ENCODE measurements around the gene C11orf87. TPM values are rescaled to one million over a fixed set of nuclear protein-coding genes. Genes with fewer than 3 reads are reported as not detected.

C11orf87 gene
- not detected in 2 replicates for total RNA-seq (2014; rRNA removed; shearing (Covaris generic))

DNA sequence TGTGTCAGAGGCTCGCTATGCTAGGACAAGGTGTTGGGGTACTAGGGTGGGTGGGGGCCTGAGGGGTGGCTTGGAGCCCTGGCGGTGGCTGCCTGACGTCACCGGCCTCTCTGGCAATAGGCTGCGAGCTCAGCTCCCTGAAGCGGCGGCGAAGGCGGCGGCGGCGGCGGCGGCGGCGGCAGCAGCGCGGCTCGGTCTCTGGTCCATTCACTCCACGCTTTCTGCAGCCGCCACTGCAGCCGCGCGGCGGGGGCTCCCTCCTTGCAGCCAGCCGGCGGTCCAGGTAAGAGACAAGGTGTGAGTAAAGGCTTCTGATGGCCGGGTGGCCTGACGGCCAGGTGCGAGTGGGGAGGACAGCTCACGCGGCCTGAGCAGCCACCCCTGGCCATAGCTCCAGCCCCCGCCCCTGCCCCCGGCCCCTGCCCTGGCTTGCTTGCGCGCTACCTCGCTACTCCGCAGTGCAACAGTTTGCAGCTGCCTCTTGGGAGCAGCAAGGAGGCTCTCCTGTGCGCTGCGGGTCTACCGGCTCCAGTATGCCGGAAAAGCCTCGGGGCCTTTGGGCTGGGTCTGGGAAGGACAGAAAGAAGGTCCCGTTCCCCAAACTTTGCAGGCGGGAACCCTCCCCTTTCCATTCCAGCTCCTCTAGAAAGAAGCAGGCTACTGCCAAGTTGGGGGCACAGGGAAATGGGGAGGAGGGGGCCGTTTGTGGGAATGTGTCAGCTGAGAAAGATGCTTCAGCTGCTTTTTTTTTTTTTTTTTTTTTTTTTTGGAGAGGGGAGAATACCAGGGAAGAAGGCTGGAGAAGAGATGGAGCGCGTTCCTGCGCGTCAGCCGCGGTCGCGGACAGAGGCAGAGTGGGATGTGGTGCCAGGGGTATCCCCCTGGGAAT, at the start of gene C11orf87:
Gene C11orf87 (plus strand): TSS at position 210 of the 889 bp plus-strand sequence. CDS start 1,444 bp downstream, outside the sequence.
- no peak for DNase-seq
- Histone ChIP-seq H3K27ac (no peak within 1 kb of the TSS), H3K36me3 (no peaks in the 10 kb centered on the region), H3K4me3 (no peak within 1 kb of the TSS), H3K27me3 (no peaks in the 10 kb centered on the region), H3K4me1 (no peaks in the 10 kb centered on the region), H3K9me3 (replicated peaks) (no peaks in the 10 kb centered on the region)

DNA sequence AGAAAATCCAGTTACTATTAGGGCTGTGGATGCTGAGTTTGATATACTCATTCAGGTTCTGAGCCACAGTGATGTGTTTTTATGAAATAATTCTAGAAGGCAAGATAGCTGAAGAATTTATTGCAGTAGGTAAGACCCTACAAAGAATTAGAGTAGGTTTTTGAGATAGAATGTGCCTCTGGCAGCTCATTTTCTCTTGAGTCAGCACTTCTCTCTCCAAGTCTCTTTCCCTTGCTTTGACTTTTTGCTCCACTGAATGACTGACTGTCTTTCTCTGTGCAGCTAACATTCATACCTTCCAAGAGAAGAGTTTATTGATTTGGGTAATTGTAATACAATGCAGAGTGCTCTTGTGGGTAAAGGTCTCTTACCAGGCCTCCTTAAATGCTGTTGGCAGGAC, 48.0 kb upstream of the C11orf87 start:
- Histone ChIP-seq H3K9me3 (replicated peaks) (no peaks in the 10 kb centered on the region), H3K4me1 (no peaks in the 10 kb centered on the region), H3K4me3 (no peak overlapping the region)

DNA sequence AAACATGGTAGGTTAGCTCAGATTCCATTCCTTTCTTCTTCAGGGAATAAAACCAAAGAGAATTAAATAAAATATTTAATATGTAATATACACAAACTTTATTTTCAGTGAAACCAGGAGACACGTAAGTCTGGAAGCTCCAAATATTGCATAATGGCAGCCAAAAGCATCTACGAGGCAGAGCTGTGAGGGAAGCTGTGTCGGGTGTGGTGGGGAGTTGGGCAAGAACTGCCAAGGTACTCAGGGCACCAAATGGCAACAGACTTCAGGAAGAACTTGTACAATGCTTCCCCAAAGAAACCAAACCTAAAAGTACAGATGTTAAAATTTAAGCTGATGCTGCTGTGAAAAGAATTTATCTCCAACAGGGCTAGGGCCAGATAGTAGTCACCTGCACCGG, 47.5 kb upstream of the C11orf87 start:
- no peak for DNase-seq

More for the DNA sequence above, 48.0 kb upstream of the C11orf87 start:
- DNase-seq: no peak
- no peak overlapping the region for H3K27ac ChIP-seq
- no peaks in the 10 kb centered on the region for H3K36me3 ChIP-seq
- no peaks in the 10 kb centered on the region for H3K27me3 ChIP-seq

DNA sequence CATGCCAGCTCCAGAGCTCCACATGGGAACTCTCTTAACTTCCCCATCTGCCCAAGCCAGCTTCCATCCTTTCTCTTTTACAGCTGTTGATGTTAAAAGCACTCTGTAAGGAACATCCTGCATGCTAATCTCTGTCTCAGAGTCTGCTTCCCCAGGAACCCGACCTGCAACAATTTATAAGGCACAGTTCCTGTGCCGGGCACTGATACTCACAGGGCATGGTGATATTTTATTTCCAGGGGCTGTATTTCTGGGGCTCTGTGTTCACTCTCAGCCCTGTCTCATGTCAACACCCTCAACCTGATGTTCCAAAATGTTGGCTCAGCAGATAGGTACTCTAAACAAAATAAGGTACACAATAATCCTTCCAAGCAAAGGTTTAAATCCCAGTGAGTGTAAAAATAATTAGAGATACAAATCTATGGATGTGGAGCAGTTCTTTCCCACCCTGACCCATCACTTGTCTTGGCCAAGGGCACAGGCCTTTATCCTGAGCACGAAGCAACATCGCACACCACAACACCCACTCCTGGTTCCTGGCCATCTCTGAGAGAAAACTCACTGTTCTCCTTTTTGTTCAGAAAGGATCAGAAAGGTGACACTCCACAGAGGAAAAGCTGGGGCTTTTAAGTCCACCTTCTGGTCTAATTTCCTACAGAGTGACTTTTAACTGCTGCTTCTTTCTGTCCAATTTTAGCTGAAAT, 44.8 kb upstream of the C11orf87 start:
- H3K4me3 ChIP-seq: no peak overlapping the region
- H3K9me3 ChIP-seq (replicated peaks): no peaks in the 10 kb centered on the region
- no peaks in the 10 kb centered on the region for H3K36me3 ChIP-seq
- DNase-seq: no peak
- H3K27me3 ChIP-seq: no peaks in the 10 kb centered on the region
- H3K4me1 ChIP-seq: no peaks in the 10 kb centered on the region
- H3K27ac ChIP-seq: no peak overlapping the region

More for the DNA sequence above, 47.5 kb upstream of the C11orf87 start:
- Histone ChIP-seq H3K27me3 (no peaks in the 10 kb centered on the region), H3K4me3 (no peak overlapping the region), H3K27ac (no peak overlapping the region), H3K36me3 (no peaks in the 10 kb centered on the region), H3K4me1 (no peaks in the 10 kb centered on the region), H3K9me3 (replicated peaks) (no peaks in the 10 kb centered on the region)

DNA sequence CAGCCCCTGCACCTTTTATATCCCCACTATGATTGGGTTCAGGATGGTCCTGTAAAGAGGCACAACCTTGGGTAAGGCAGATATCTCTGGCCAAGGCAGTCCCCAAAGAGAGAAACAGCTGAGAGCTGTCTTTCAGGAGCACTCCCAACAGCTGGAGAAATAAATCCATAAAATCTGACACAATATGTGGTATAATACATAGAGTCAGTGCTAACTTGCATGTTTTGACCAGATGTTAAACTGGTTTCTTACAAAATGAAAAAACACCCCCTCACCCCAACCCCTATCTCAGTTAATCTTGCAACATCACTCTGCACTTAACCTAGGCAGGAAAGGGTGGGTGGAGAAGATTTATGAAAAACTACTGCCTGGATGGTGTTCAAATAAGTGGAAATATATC, 44.0 kb upstream of the C11orf87 start:
- H3K9me3 ChIP-seq (replicated peaks): no peaks in the 10 kb centered on the region
- H3K4me1 ChIP-seq: no peaks in the 10 kb centered on the region
- no peak for DNase-seq
- no peak overlapping the region for H3K27ac ChIP-seq
- H3K4me3 ChIP-seq: no peak overlapping the region
- no peaks in the 10 kb centered on the region for H3K27me3 ChIP-seq
- no peaks in the 10 kb centered on the region for H3K36me3 ChIP-seq

DNA sequence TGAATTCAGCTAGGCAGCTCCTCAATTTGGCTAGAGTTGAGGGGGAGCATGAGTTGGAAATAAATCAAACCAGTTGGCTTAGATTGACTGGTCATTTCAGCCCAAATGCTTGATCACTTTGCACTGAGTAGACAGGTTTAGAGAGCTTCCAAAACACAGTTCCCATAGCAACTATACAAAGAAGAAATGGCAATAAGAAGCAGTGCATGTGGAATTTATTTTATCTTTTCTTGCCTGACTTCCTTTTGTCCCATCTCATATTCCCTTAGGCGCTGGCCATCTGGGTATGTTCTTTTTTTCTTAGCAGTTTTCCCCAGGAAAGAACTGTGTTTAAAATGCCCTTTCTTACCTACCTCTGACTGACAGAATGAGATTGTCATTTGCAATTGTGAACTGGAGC, 38.7 kb upstream of the C11orf87 start:
- no peak for DNase-seq
- no peak overlapping the region for H3K27ac ChIP-seq
- no peak overlapping the region for H3K4me3 ChIP-seq
- no peaks in the 10 kb centered on the region for H3K36me3 ChIP-seq
- no peaks in the 10 kb centered on the region for H3K27me3 ChIP-seq
- no peaks in the 10 kb centered on the region for H3K4me1 ChIP-seq
- no peaks in the 10 kb centered on the region for H3K9me3 ChIP-seq (replicated peaks)

DNA sequence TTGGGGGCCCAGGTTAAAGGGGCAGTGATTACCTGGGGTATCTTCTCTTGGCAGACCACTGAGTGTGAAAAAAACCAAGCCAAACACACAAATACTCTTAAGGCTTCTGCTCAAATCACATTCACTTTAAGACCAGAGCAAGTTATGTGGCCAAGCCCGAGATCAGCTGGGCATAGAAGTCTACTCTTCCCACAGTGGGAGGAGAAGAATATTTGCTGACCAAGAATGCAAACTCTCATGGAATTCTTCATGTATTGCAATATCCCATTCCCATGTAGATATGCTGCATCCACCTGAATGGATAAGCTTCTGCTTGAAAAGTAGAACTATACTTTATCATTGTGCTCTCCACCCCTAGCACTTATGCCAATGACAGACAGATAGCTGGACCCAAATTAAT, 37.1 kb upstream of the C11orf87 start:
- H3K27ac ChIP-seq: no peak overlapping the region
- H3K4me1 ChIP-seq: no peaks in the 10 kb centered on the region
- H3K27me3 ChIP-seq: no peaks in the 10 kb centered on the region
- no peak overlapping the region for H3K4me3 ChIP-seq
- no peaks in the 10 kb centered on the region for H3K9me3 ChIP-seq (replicated peaks)
- no peak for DNase-seq
- H3K36me3 ChIP-seq: no peaks in the 10 kb centered on the region

DNA sequence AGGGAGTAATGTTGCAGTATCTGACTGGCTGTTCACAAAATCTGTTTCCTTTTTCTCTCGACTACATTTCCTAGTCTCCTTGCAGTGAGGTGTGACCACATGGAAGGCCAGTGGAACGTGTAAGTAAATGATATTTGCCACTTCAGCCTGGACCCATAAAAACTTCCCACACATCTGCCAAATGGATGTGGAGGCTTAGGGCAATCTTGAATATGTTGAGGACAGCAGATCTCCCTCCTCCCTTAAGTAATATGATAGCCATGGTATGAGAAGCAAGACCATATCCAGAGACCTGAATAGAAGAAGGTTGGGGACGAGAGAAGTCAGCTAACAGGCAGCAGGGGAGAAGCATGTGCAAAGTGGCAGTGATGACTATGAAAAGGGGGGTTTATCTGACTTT, 33.0 kb upstream of the C11orf87 start:
- Histone ChIP-seq H3K27ac (no peak overlapping the region), H3K4me3 (no peak overlapping the region), H3K4me1 (no peaks in the 10 kb centered on the region), H3K27me3 (no peaks in the 10 kb centered on the region), H3K36me3 (no peaks in the 10 kb centered on the region), H3K9me3 (replicated peaks) (no peaks in the 10 kb centered on the region)
- DNase-seq: no peak

DNA sequence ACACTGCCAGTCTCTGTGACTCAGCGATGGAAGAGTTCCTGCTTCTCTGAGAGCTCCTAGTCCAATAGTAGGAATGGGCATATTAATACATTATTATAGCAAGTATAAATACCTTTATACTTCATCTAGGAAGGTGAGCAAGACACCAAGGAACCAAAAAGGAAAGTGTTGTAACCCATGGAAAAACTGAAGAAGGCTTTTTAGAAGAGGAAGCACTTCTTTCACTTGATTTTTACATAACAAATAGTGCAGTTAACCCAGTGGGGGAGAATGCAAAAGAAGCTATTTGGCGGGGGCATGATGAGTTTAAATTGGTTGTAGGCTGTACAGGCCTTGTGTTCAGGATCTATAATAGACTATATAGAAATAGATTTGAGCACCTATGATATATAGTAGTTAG, 31.2 kb upstream of the C11orf87 start:
- no peak for DNase-seq
- Histone ChIP-seq H3K4me3 (no peak overlapping the region), H3K4me1 (no peaks in the 10 kb centered on the region), H3K27ac (no peak overlapping the region), H3K36me3 (no peaks in the 10 kb centered on the region), H3K27me3 (no peaks in the 10 kb centered on the region), H3K9me3 (replicated peaks) (no peaks in the 10 kb centered on the region)

DNA sequence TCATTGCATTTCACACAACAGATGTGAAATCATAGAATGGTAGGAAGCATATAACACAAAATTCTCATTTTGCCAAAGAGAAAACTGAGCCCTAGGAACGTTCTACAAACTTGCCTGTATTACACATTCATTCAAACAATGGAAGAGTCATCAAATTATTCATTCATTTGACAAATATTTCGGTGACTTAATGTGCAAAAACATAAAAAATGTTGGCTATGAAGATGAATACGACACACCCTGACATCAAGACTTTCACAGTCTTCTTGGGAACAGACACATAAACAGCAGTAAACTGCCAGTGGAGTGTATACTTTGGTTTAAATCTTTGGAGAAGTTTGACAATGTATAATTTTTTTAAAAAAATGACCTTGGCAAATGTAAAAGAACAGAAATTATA, 20.4 kb upstream of the C11orf87 start:
- Histone ChIP-seq H3K27me3 (no peaks in the 10 kb centered on the region), H3K4me3 (no peak overlapping the region), H3K36me3 (no peaks in the 10 kb centered on the region), H3K9me3 (replicated peaks) (no peaks in the 10 kb centered on the region), H3K4me1 (no peaks in the 10 kb centered on the region), H3K27ac (no peak overlapping the region)
- DNase-seq: no peak

DNA sequence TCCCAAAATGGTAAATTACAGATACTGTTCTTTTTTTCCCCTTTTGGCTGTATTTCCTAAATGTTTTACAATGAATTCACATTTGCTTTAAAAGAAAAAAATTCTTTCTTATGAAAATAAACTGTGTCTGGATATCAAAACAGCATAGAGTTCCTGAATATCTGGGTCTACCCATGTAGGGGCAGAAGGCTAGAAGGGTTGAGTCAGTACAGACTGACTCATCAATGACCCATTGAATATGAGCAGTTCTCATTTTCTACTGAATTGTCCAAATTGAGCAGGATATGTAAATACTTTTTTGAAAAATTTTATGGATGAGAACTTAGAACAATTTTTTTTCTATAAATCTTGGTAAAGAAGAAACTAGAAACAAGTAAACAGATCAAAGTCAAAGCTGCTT, 16.3 kb upstream of the C11orf87 start:
- no peak for DNase-seq
- no peaks in the 10 kb centered on the region for H3K36me3 ChIP-seq
- no peaks in the 10 kb centered on the region for H3K27me3 ChIP-seq
- H3K4me3 ChIP-seq: no peak overlapping the region
- H3K27ac ChIP-seq: no peak overlapping the region
- H3K9me3 ChIP-seq (replicated peaks): no peaks in the 10 kb centered on the region
- no peaks in the 10 kb centered on the region for H3K4me1 ChIP-seq

DNA sequence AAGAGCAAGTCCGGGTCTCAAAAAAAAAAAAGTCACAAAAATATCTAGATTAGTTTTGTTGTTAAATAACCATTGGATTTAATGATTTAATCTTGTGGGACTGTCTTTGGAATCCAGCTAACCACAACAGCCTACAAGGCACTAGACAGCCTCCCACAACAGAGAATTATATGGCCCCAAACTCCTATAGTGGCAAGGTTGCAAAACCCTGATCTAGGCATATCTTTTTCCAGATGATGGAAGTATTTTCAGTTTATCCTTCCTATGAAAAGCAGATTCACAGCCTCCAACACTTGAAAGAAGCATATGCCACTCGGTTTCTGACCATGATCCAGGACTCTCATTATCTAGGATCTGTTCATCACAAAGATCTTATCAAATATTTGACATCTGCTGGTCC, 5.4 kb upstream of the C11orf87 start:
- Histone ChIP-seq H3K27me3 (no peaks in the 10 kb centered on the region), H3K9me3 (replicated peaks) (no peaks in the 10 kb centered on the region), H3K4me1 (no peaks in the 10 kb centered on the region), H3K27ac (no peak overlapping the region), H3K4me3 (no peak overlapping the region), H3K36me3 (no peaks in the 10 kb centered on the region)
- DNase-seq: no peak

DNA sequence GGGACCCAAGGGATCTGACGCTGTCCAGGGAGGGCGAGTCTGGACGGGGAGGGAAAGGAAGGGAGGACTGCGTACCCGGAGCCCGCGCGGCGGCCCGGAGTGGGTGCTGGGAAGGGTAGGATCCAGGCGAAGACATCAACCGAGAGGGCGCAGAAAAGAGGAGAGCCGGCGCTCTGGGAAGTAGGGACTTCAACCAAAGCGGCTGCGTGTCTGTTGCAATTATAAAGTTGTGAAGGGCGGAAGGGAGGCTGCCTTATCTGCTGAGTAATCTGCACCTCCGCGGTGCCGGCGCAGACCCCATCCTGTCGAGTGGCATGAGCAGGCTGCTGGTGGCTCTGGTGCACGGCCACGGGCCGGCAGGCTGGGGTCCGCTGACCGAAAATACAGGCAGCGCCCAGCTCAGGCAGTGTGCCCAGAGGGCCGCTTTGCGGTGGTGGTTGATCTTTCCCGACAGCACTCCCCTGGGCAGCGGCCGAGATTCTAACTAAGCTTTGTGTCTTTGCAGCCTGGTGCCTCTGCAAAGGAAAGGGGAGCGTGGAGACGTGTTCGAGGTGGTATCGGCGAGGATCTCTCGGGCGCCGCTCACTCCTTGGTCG, 978 bp downstream of the C11orf87 start:
- Histone ChIP-seq H3K27ac (no peak overlapping the region), H3K27me3 (no peaks in the 10 kb centered on the region), H3K4me3 (no peak overlapping the region), H3K36me3 (no peaks in the 10 kb centered on the region), H3K9me3 (replicated peaks) (no peaks in the 10 kb centered on the region), H3K4me1 (no peaks in the 10 kb centered on the region)
- no peak for DNase-seq

DNA sequence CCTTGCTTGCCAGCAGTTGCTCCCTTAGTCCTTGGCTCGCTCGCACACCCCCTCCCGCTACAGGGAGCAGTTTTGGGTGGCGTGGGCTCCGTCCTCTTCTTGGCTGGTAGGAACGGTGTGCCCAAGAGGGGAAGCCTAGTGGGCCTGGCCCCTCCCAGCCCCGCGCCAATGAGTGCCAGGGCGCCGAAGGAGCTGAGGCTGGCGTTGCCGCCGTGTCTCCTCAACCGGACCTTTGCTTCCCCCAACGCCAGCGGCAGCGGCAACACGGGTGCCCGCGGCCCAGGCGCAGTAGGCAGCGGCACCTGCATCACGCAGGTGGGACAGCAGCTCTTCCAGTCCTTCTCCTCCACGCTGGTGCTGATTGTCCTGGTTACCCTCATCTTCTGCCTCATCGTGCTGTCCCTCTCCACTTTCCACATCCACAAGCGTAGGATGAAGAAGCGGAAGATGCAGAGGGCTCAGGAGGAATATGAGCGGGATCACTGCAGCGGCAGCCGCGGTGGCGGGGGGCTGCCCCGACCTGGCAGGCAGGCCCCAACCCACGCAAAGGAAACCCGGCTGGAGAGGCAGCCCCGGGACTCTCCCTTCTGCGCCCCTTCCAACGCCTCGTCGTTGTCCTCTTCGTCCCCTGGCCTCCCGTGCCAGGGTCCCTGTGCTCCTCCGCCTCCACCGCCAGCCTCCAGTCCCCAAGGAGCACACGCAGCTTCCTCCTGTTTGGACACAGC, 1.6 kb downstream of the C11orf87 start:
- no peak for DNase-seq
- Histone ChIP-seq H3K36me3 (no peaks in the 10 kb centered on the region), H3K27me3 (no peaks in the 10 kb centered on the region)

DNA sequence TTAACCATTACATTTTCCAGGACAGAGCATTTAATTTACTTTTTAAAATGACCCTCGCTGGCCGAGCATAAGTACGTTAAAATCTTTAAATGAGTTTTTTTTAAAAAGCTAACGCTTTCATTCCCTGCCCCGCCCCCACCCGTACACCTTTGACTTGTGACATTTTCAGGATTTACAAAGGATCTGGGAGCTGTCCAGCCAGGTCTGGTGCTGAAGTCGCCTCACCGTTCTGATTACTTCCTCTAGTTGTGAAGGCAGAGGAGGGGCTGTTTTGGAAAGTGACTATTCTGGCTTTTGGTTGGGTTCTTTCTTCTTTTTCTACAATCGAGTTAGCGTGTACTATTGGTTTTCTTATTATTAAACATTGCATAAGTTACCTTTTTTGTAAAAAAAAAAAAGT, 2.9 kb downstream of the C11orf87 start:
- H3K27ac ChIP-seq: no peak overlapping the region
- peak in 1 of 2 experiments; percentile 32 for DNase-seq
- no peaks in the 10 kb centered on the region for H3K4me1 ChIP-seq
- no peaks in the 10 kb centered on the region for H3K27me3 ChIP-seq
- H3K4me3 ChIP-seq: no peak overlapping the region
- H3K36me3 ChIP-seq: no peaks in the 10 kb centered on the region
- no peaks in the 10 kb centered on the region for H3K9me3 ChIP-seq (replicated peaks)

More for the DNA sequence above, 1.6 kb downstream of the C11orf87 start:
- Histone ChIP-seq H3K9me3 (replicated peaks) (no peaks in the 10 kb centered on the region), H3K4me1 (no peaks in the 10 kb centered on the region), H3K27ac (no peak overlapping the region), H3K4me3 (no peak overlapping the region)
